H1 (cell line): Measurements from ENCODE around the gene TCEANC. TPM values are rescaled to one million over a fixed set of nuclear protein-coding genes. Genes with fewer than 3 reads are reported as not detected.

ENCODE experiments used
- CTCF ChIA-PET: fragments of 300-600 bp; sonication (Branson Sonifier 250); formaldehyde crosslinking; loops from one replicate; lab custom pipeline; 2021; ENCODE audit not compliant: partially characterized antibody; lab: Charles Lee
- POLR2A ChIA-PET: fragments of 300-600 bp; sonication (Branson Sonifier 250); formaldehyde crosslinking; loops from one replicate; lab custom pipeline; 2021; ENCODE audit warnings: inconsistent platforms; ENCODE audit not compliant: partially characterized antibody; lab: Charles Lee
- DNase-seq, 2 experiments: peaks; one replicate each; pipeline versions ENCODE4 v3.0.0 to v3.0.0-alpha.2; 2010 to 2022; ENCODE audit warnings: low spot score in 2 of 2, low read depth in 1 of 2, mixed read lengths in 1 of 2
- FAIRE-seq: peaks from 2 replicates; lab custom pipeline; 2011; peaks lifted over from hg19 to GRCh38; lab: Jason Lieb, UNC
- H2AFZ ChIP-seq: 2 replicates; pipeline ENCODE4 v1.8.1; 2012; ENCODE audit warnings: low read length, inconsistent platforms
- H2AK5ac ChIP-seq: 2 replicates; pipeline ENCODE4 v1.6.1; 2013; ENCODE audit warnings: low read depth, low read length
- H2BK120ac ChIP-seq: replicated peaks from 2 replicates; pipeline ENCODE3; 2013; ENCODE audit warnings: low read depth, low read length, inconsistent platforms
- H2BK12ac ChIP-seq: 2 replicates; pipeline ENCODE4 v1.6.1; 2013; ENCODE audit warnings: low read depth, low read length
- H2BK15ac ChIP-seq: 2 replicates; pipeline ENCODE4 v1.6.1; 2013; ENCODE audit warnings: low read length
- H2BK20ac ChIP-seq: 2 replicates; pipeline ENCODE4 v1.6.1; 2013; ENCODE audit warnings: low read length
- H2BK5ac ChIP-seq: 2 replicates; pipeline ENCODE4 v1.6.1; 2013; ENCODE audit warnings: low read depth, low read length
- H3K14ac ChIP-seq: 2 replicates; pipeline ENCODE4 v1.6.1; 2013; ENCODE audit warnings: inconsistent platforms; ENCODE audit not compliant: insufficient read length
- H3K18ac ChIP-seq: 2 replicates; pipeline ENCODE4 v1.6.1; 2013; ENCODE audit warnings: low read length; ENCODE audit errors: extremely low read depth
- H3K23ac ChIP-seq: 2 replicates; pipeline ENCODE4 v1.6.1; 2013; ENCODE audit warnings: inconsistent platforms; ENCODE audit not compliant: insufficient read length
- H3K23me2 ChIP-seq: 2 replicates; pipeline ENCODE4 v1.6.1; 2013; ENCODE audit warnings: low read depth, low read length
- H3K27ac ChIP-seq: 2 replicates; pipeline ENCODE4 v1.6.1; 2011; ENCODE audit warnings: low read depth, low read length, inconsistent platforms
- H3K27me3 ChIP-seq, 4 experiments: replicated peaks in 1 of 4; 1 replicate in 1 of 4; 2 replicates in 3 of 4; pipeline versions ENCODE4 v1.6.1 to v1.8.1; 2011 to 2013; ENCODE audit warnings: low read length in 3 of 4, mild to moderate bottlenecking in 3 of 4, inconsistent platforms in 2 of 4, mixed read lengths in 2 of 4, moderate library complexity in 1 of 4; ENCODE audit not compliant: control insufficient read depth in 3 of 4, insufficient read depth in 3 of 4; ENCODE audit errors: extremely low read depth in 1 of 4
- H3K36me3 ChIP-seq, 4 experiments: 2 replicates each; pipeline versions ENCODE4 v1.6.1 to v1.8.1; 2011 to 2013; ENCODE audit warnings: mild to moderate bottlenecking in 4 of 4, low read length in 3 of 4, moderate library complexity in 2 of 4, control low read depth in 1 of 4, inconsistent platforms in 1 of 4; ENCODE audit not compliant: insufficient read depth in 4 of 4, control insufficient read depth in 2 of 4
- H3K4ac ChIP-seq: replicated peaks from 2 replicates; pipeline ENCODE3; 2013; ENCODE audit warnings: low read length, low read depth, mixed read lengths, inconsistent platforms; ENCODE audit not compliant: insufficient read length
- H3K4me1 ChIP-seq, 4 experiments: replicated peaks in 1 of 4; 1 replicate in 1 of 4; 2 replicates in 3 of 4; pipeline versions ENCODE4 v1.6.1 to v1.8.1; 2011 to 2013; ENCODE audit warnings: low read length in 3 of 4, inconsistent platforms in 2 of 4, mixed read lengths in 1 of 4; ENCODE audit not compliant: insufficient read depth in 4 of 4, control insufficient read depth in 3 of 4
- H3K4me2 ChIP-seq, 2 experiments: 2 replicates each; pipeline versions ENCODE4 v1.6.1 to v1.8.1; 2011 to 2013; ENCODE audit warnings: low read depth in 2 of 2, low read length in 2 of 2, control low read depth in 1 of 2, inconsistent platforms in 1 of 2, mild to moderate bottlenecking in 1 of 2; ENCODE audit not compliant: insufficient read depth in 1 of 2
- H3K4me3 ChIP-seq, 4 experiments: fragments of 200-600, 300-600 bp in 1 of 4; sonication (generic), shearing (Covaris generic), sonication (Bioruptor Twin) in 1 of 4; 2 replicates each; pipeline versions ENCODE4 v1.5.1 to v1.8.1; 2011 to 2016; ENCODE audit warnings: low read length in 4 of 4, low read depth in 3 of 4, control low read depth in 2 of 4, inconsistent platforms in 2 of 4, mild to moderate bottlenecking in 2 of 4, mixed read lengths in 1 of 4, moderate library complexity in 1 of 4; ENCODE audit not compliant: insufficient read depth in 2 of 4; ENCODE audit errors: extremely low read depth in 1 of 4
- H3K56ac ChIP-seq: replicated peaks from 2 replicates; pipeline ENCODE3; 2013; ENCODE audit warnings: low read depth, mild to moderate bottlenecking, mixed read lengths, low read length, inconsistent platforms; ENCODE audit not compliant: insufficient read length
- H3K79me1 ChIP-seq: 2 replicates; pipeline ENCODE4 v1.6.1; 2013; ENCODE audit warnings: low read depth, low read length, control low read depth
- H3K79me2 ChIP-seq, 2 experiments: 2 replicates each; pipeline versions ENCODE4 v1.6.1 to v1.8.1; 2012 to 2013; ENCODE audit warnings: low read length in 2 of 2, mild to moderate bottlenecking in 2 of 2, inconsistent platforms in 1 of 2; ENCODE audit not compliant: insufficient read depth in 2 of 2, control insufficient read depth in 1 of 2
- H3K9ac ChIP-seq, 4 experiments: replicated peaks in 1 of 4; 1 replicate in 1 of 4; 2 replicates in 3 of 4; pipeline versions ENCODE4 v1.6.1 to v1.8.1; 2011 to 2013; ENCODE audit warnings: low read depth in 3 of 4, low read length in 3 of 4, control low read depth in 2 of 4, mild to moderate bottlenecking in 2 of 4, moderate library complexity in 2 of 4, inconsistent platforms in 1 of 4; ENCODE audit errors: extremely low read depth in 1 of 4
- H3K9me3 ChIP-seq, 2 experiments: 2 replicates each; pipeline versions ENCODE4 v1.6.1 to v1.8.1; 2012 to 2013; ENCODE audit warnings: mild to moderate bottlenecking in 2 of 2, moderate library complexity in 2 of 2, control low read depth in 1 of 2, inconsistent platforms in 1 of 2, low read depth in 1 of 2, low read length in 1 of 2, mixed read lengths in 1 of 2; ENCODE audit not compliant: insufficient read depth in 2 of 2
- H4K20me1 ChIP-seq, 2 experiments: replicated peaks in 1 of 2; 2 replicates each; pipeline versions ENCODE3 to v1.8.1; 2011 to 2013; ENCODE audit warnings: inconsistent platforms in 2 of 2, low read length in 2 of 2, mild to moderate bottlenecking in 1 of 2; ENCODE audit not compliant: insufficient read depth in 2 of 2, control insufficient read depth in 1 of 2
- H4K5ac ChIP-seq: 2 replicates; pipeline ENCODE4 v1.6.1; 2013; ENCODE audit warnings: low read length, low read depth, mixed read lengths, inconsistent platforms; ENCODE audit not compliant: insufficient read length
- H4K8ac ChIP-seq: 2 replicates; pipeline ENCODE4 v1.8.0; 2013; ENCODE audit warnings: mild to moderate bottlenecking, moderate library complexity, low read length, inconsistent platforms; ENCODE audit not compliant: insufficient read depth; ENCODE audit errors: extremely low read depth
- H4K91ac ChIP-seq: replicated peaks from 2 replicates; pipeline ENCODE3; 2013; ENCODE audit warnings: low read length, mixed read lengths, inconsistent platforms; ENCODE audit not compliant: insufficient read length
- CBX5 ChIP-seq: fragments of 300-800, 300-1000 bp; sonication (generic); IDR thresholded peaks from 2 replicates; pipeline ENCODE4 v1.7.1; 2016; ENCODE audit warnings: antibody characterized with exemption, low read length, low read depth
- CHD1 ChIP-seq: IDR thresholded peaks from 2 replicates; pipeline ENCODE4 v1.6.1; 2012; ENCODE audit warnings: low read depth, low read length, improper control_type of control experiment
- CTBP2 ChIP-seq: IDR thresholded peaks from 2 replicates; pipeline ENCODE4 v1.7.0; 2011; ENCODE audit warnings: borderline replicate concordance, mild to moderate bottlenecking, moderate library complexity, mixed read lengths, low read length; ENCODE audit not compliant: insufficient read depth, insufficient read length
- EP300 ChIP-seq, 2 experiments: IDR thresholded peaks; 1 replicate in 1 of 2; 2 replicates in 1 of 2; pipeline ENCODE4 v1.6.1; 2011 to 2012; ENCODE audit warnings: low read depth in 2 of 2, low read length in 2 of 2, mild to moderate bottlenecking in 2 of 2, borderline replicate concordance in 1 of 2, inconsistent platforms in 1 of 2, moderate library complexity in 1 of 2
- FOSL1 ChIP-seq: IDR thresholded peaks from 2 replicates; pipeline ENCODE4 v1.6.1; 2011; ENCODE audit warnings: mild to moderate bottlenecking, low read depth, low read length, moderate library complexity; ENCODE audit not compliant: insufficient read depth
- KDM1A ChIP-seq: fragments of 200-600, 300-600 bp; sonication (generic); IDR thresholded peaks from 2 replicates; pipeline ENCODE4 v1.7.1; 2016; ENCODE audit warnings: mild to moderate bottlenecking, low read length, borderline replicate concordance
- POU5F1 ChIP-seq: IDR thresholded peaks from 2 replicates; pipeline ENCODE4 v1.6.1; 2011; ENCODE audit warnings: low read depth, mild to moderate bottlenecking, low read length, moderate library complexity
- SP2 ChIP-seq: IDR thresholded peaks from 2 replicates; pipeline ENCODE4 v1.6.1; 2012; ENCODE audit warnings: mild to moderate bottlenecking, low read length, inconsistent platforms
- SRF ChIP-seq: IDR thresholded peaks from 2 replicates; pipeline ENCODE4 v1.6.1; 2011; ENCODE audit warnings: mild to moderate bottlenecking, low read depth, low read length, moderate library complexity
- ZNF274 ChIP-seq: IDR thresholded peaks from 2 replicates; pipeline ENCODE4 v1.7.0; 2012; ENCODE audit warnings: low read length, borderline replicate concordance; ENCODE audit errors: extremely low read depth
- WGBS, 2 experiments: shearing (Covaris generic) in 1 of 2; methylation state at CpG; one replicate each; pipeline versions ENCODE4 v1.1.6 to v1.1.7; 2013 to 2015; ENCODE audit warnings: low lambda C conversion rate in 2 of 2, mixed read lengths in 2 of 2, inconsistent platforms in 1 of 2, low coverage in 1 of 2, missing lambda C conversion rate in 1 of 2; ENCODE audit not compliant: insufficient replicate concordance in 2 of 2, insufficient coverage in 1 of 2, insufficient read length in 1 of 2; ENCODE audit errors: extremely low coverage in 1 of 2, missing lambda C conversion rate in 1 of 2; 5-methylcytosine and 5-hydroxymethylcytosine counted together
- polyA plus RNA-seq, 7 experiments: library from polyadenylated mRNA; depleted of rRNA in 3 of 7; stranded (reverse) in 5 of 7; unstranded in 2 of 7; fragments of >200 nt in 5 of 7; fragments of 200-250 nt in 2 of 7; gene quantifications; 1 replicate in 5 of 7; 2 replicates in 1 of 7; 4 replicates in 1 of 7; pipeline versions ENCODE4 v1.2.1 to v1.2.3, GENCODE V29; 2011 to 2013; ENCODE audit warnings: missing spikeins in 2 of 7, mixed read lengths in 2 of 7
- total RNA-seq: library from RNA; stranded (reverse); fragmentation: NEBNext Ultra II Directional; extraction: Animal tissue kit (Norgen Biotek cat#: 25700); gene quantifications from 2 replicates; pipeline ENCODE4 v1.2.1, GENCODE V29; 2021
- TF ChIP-seq, protein P1 (sequence below): IDR thresholded peaks from 2 replicates; pipeline ENCODE4 v1.6.1; 2012; ENCODE audit warnings: low read length, inconsistent platforms

TCEANC gene
- total and polyA plus RNA-seq, 2 of the 8 experiments (the other 6 are each of a cell fraction or from before 2014, with no cell fraction given) = 0.88 to 2.0 TPM

DNA sequence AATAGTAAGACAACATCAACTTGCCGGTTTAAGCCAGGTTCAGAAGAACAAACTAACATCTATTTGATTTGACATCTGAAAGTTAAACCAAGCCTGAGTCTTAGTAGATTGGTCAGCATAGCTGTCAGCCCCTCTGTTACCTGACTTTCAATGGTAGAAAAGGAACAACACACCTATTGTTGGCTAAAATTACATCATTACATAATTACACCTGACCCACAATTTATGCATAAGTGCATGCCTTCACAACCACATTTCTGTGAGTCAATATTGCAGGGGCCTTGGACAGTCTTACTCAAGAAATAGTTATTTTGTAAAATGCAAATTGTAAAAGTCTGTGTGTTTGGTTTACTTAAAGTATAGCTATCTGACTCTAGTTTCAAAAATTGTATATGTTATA lies 47.3 kb upstream of the TCEANC start:
- H4K20me1 ChIP-seq = no peaks in the 10 kb centered on the region
- H4K91ac ChIP-seq = no peak overlapping the region
- H3K27ac ChIP-seq = no peak overlapping the region
- POLR2A ChIA-PET = interaction anchor here (0.7 kb wide), 1 partner anchor 122 kb away, joined by 3 read pairs; no protein-coding TSS in a partner anchor
- H3K9ac ChIP-seq = no peak overlapping the region
- H3K4me2 ChIP-seq = no peak overlapping the region
- FAIRE-seq = no peak
- H3K4ac ChIP-seq = no peak overlapping the region
- no peak overlapping the region for H3K4me3 ChIP-seq
- H3K9me3 ChIP-seq = no peaks in the 10 kb centered on the region
- H3K18ac ChIP-seq = no peak overlapping the region
- H3K14ac ChIP-seq = no peak overlapping the region
- H3K4me1 ChIP-seq = no peaks in the 10 kb centered on the region
- H3K36me3 ChIP-seq = no peaks in the 10 kb centered on the region
- no peak overlapping the region for H4K5ac ChIP-seq
- no peak overlapping the region for H2AK5ac ChIP-seq
- no peaks in the 10 kb centered on the region for H3K79me1 ChIP-seq
- no peak overlapping the region for H2BK20ac ChIP-seq
- TF ChIP-seq ZNF274 = no peak
- no peak for TF ChIP-seq CHD1
- no peak for TF ChIP-seq CTBP2
- no peak for TF ChIP-seq FOSL1
- TF ChIP-seq, protein P1, sequence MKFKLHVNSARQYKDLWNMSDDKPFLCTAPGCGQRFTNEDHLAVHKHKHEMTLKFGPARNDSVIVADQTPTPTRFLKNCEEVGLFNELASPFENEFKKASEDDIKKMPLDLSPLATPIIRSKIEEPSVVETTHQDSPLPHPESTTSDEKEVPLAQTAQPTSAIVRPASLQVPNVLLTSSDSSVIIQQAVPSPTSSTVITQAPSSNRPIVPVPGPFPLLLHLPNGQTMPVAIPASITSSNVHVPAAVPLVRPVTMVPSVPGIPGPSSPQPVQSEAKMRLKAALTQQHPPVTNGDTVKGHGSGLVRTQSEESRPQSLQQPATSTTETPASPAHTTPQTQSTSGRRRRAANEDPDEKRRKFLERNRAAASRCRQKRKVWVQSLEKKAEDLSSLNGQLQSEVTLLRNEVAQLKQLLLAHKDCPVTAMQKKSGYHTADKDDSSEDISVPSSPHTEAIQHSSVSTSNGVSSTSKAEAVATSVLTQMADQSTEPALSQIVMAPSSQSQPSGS = no peak
- no peak for TF ChIP-seq KDM1A
- no peak for TF ChIP-seq POU5F1
- TF ChIP-seq SP2 = no peak
- TF ChIP-seq SRF = no peak
- TF ChIP-seq CBX5 = no peak
- no peak for TF ChIP-seq EP300 (IDR thresholded peaks at IDR 0.05; ENCODE audit: borderline replicate concordance in 1 of 2, low read depth in 2 of 2, low read length in 2 of 2)
- TF ChIP-seq, all 59 proteins: peak for 0
- CTCF ChIA-PET = interaction anchor here (1.1 to 1.6 kb wide), 2 partner anchors 8 to 98 kb away, joined by 3 to 6 read pairs; no protein-coding TSS in a partner anchor
- no peak for DNase-seq
- Histone ChIP-seq H4K8ac (no peak overlapping the region), H3K23ac (no peak overlapping the region), H2BK5ac (no peak overlapping the region), H2AFZ (no peak overlapping the region), H2BK12ac (no peak overlapping the region), H2BK120ac (no peak overlapping the region), H3K27me3 (no peaks in the 10 kb centered on the region), H2BK15ac (no peak overlapping the region), H3K56ac (no peak overlapping the region), H3K23me2 (no peaks in the 10 kb centered on the region), H3K79me2 (no peaks in the 10 kb centered on the region)
- WGBS, 2 experiments = no CpG with 5 or more reads among the region's 1 CpG
